Measurements from ENCODE around the gene CYB561D1. TPM values are rescaled to one million over a fixed set of nuclear protein-coding genes. Genes with fewer than 3 reads are reported as not detected.

The CYB561D1 gene
- total RNA-seq, 1 donor from 2014 or later, result 5.3 TPM

GRCh38 chr1:109477821-109478220, 16.1 kb upstream of the CYB561D1 start:
- no peak for DNase-seq
- intact Hi-C loops (cut with DNase I), result no loop called here
- ATAC-seq (ENCODE audit: poor library complexity), result no peak

- intact Hi-C loops (cut with DNase I), result no loop called here
- ATAC-seq (ENCODE audit: poor library complexity) (no peak), DNase-seq (no peak)
These were observed 15.1 kb upstream of the CYB561D1 start for GRCh38 chr1:109478806-109479205.

GRCh38 chr1:109479311-109479710, 14.6 kb upstream of the CYB561D1 start:
- no peak for DNase-seq
- intact Hi-C loops (cut with DNase I), result no loop called here
- ATAC-seq (ENCODE audit: poor library complexity), result no peak

GRCh38 chr1:109479901-109480300, 14.0 kb upstream of the CYB561D1 start:
- ATAC-seq (ENCODE audit: poor library complexity) (no peak), DNase-seq (no peak)
- intact Hi-C loops (cut with DNase I), result no loop called here

- intact Hi-C loops (cut with DNase I), result no loop called here
- DNase-seq (no peak), ATAC-seq (ENCODE audit: poor library complexity) (no peak)
These were observed 12.2 kb upstream of the CYB561D1 start for GRCh38 chr1:109481646-109482045.

- ATAC-seq (ENCODE audit: poor library complexity) (no peak), DNase-seq (no peak)
- intact Hi-C loops (cut with DNase I), result no loop called here
These were observed 11.7 kb upstream of the CYB561D1 start for GRCh38 chr1:109482242-109482641.

- ATAC-seq (ENCODE audit: poor library complexity) (peak; percentile 37), DNase-seq (peak; percentile 59)
- intact Hi-C loops (cut with DNase I), result no loop called here
These were observed 10.9 kb upstream of the CYB561D1 start for GRCh38 chr1:109482791-109483671.

GRCh38 chr1:109483672-109484518, 10.0 kb upstream of the CYB561D1 start, which contains the start of gene ATXN7L2:
Gene ATXN7L2 (plus strand): TSS chr1:109483905. CDS start chr1:109483954, 49 bp downstream.
- peak; percentile 94 for DNase-seq
- ATAC-seq (ENCODE audit: poor library complexity), result peak; percentile 96
- intact Hi-C loops (cut with DNase I), result no loop called here

- no peak for DNase-seq
- ATAC-seq (ENCODE audit: poor library complexity), result no peak
- intact Hi-C loops (cut with DNase I), result no loop called here
These were observed 9.3 kb upstream of the CYB561D1 start for GRCh38 chr1:109484519-109484975.

GRCh38 chr1:109485001-109485400, 8.9 kb upstream of the CYB561D1 start:
- intact Hi-C loops (cut with DNase I), result no loop called here
- ATAC-seq (ENCODE audit: poor library complexity) (no peak), DNase-seq (no peak)

GRCh38 chr1:109487261-109487660, 6.6 kb upstream of the CYB561D1 start:
- DNase-seq (no peak), ATAC-seq (ENCODE audit: poor library complexity) (no peak)
- intact Hi-C loops (cut with DNase I), result no loop called here

GRCh38 chr1:109488201-109488600, 5.7 kb upstream of the CYB561D1 start:
- intact Hi-C loops (cut with DNase I), result no loop called here
- DNase-seq (no peak), ATAC-seq (ENCODE audit: poor library complexity) (no peak)

GRCh38 chr1:109488696-109489095, 5.2 kb upstream of the CYB561D1 start:
- intact Hi-C loops (cut with DNase I), result no loop called here
- ATAC-seq (ENCODE audit: poor library complexity) (no peak), DNase-seq (no peak)

GRCh38 chr1:109490029-109490933, 3.6 kb upstream of the CYB561D1 start:
- DNase-seq (peak; percentile 69), ATAC-seq (ENCODE audit: poor library complexity) (peak; percentile 47)
- intact Hi-C loops (cut with DNase I), result loop anchor here (2.0 kb wide), 1 partner anchor 43 kb away; no protein-coding TSS in a partner anchor

GRCh38 chr1:109490934-109491302, 3.0 kb upstream of the CYB561D1 start:
- DNase-seq (peak; percentile 55), ATAC-seq (ENCODE audit: poor library complexity) (peak; percentile 16)
- intact Hi-C loops (cut with DNase I), result loop anchor here (2.0 kb wide), 1 partner anchor 42 kb away; no protein-coding TSS in a partner anchor

- DNase-seq (no peak), ATAC-seq (ENCODE audit: poor library complexity) (no peak)
- intact Hi-C loops (cut with DNase I), result loop anchor here (2.0 kb wide), 1 partner anchor 41 kb away; no protein-coding TSS in a partner anchor
These were observed 2.5 kb upstream of the CYB561D1 start for GRCh38 chr1:109491372-109491771.

GRCh38 chr1:109492779-109493178, 1.1 kb upstream of the CYB561D1 start:
- no peak for DNase-seq
- ATAC-seq (ENCODE audit: poor library complexity), result no peak
- intact Hi-C loops (cut with DNase I), result no loop called here

GRCh38 chr1:109493227-109493626, 667 bp upstream of the CYB561D1 start:
- no peak for ATAC-seq (ENCODE audit: poor library complexity)

More at GRCh38 chr1:109493227-109493626, 667 bp upstream of the CYB561D1 start:
- intact Hi-C loops (cut with DNase I), result no loop called here
- DNase-seq, result no peak

Data from Right ventricle myocardium superior (tissue), 1 donor.